ENCODE results near the gene MRS2.
"Not testable (repeated sequence)": the region's sequence is repeated elsewhere in the genome, so short reads cannot be mapped to it uniquely, and the experiment has no call there.

MRS2 gene

GRCh38 chr6:24382220-24382540 lies 20.6 kb upstream of the MRS2 start:
- DNase-seq (ENCODE audit: low read depth): no peak
- TF ChIP-seq CTCF (conservative IDR thresholded peaks at IDR 0.05; ENCODE audit: low read depth, low read length): no peak
- no peak overlapping the region for H3K4me3 ChIP-seq (ENCODE audit: low read depth, low read length)

- not testable (repeated sequence) for H3K4me3 ChIP-seq (ENCODE audit: low read depth, low read length)
Observed at GRCh38 chr6:24382891-24383494, 19.7 kb upstream of the MRS2 start.

GRCh38 chr6:24384369-24385130 lies 18.2 kb upstream of the MRS2 start:
- DNase-seq (ENCODE audit: low read depth); H3K4me3 ChIP-seq (ENCODE audit: low read depth, low read length): not testable (repeated sequence)

More at GRCh38 chr6:24382891-24383494, 19.7 kb upstream of the MRS2 start:
- DNase-seq (ENCODE audit: low read depth): not testable (repeated sequence)

GRCh38 chr6:24385536-24386269 lies 17.0 kb upstream of the MRS2 start:
- H3K4me3 ChIP-seq (ENCODE audit: low read depth, low read length): no peak overlapping the region
- no peak for DNase-seq (ENCODE audit: low read depth)
- TF ChIP-seq CTCF (conservative IDR thresholded peaks at IDR 0.05; ENCODE audit: low read depth, low read length): no peak

GRCh38 chr6:24387818-24388217 lies 14.9 kb upstream of the MRS2 start:
- TF ChIP-seq CTCF (conservative IDR thresholded peaks at IDR 0.05; ENCODE audit: low read depth, low read length): no peak

GRCh38 chr6:24391208-24391607 lies 11.5 kb upstream of the MRS2 start:
- TF ChIP-seq CTCF (conservative IDR thresholded peaks at IDR 0.05; ENCODE audit: low read depth, low read length): no peak
- no peak overlapping the region for H3K4me3 ChIP-seq (ENCODE audit: low read depth, low read length)
- no peak for DNase-seq (ENCODE audit: low read depth)

More at GRCh38 chr6:24387818-24388217, 14.9 kb upstream of the MRS2 start:
- H3K4me3 ChIP-seq (ENCODE audit: low read depth, low read length): no peak overlapping the region
- DNase-seq (ENCODE audit: low read depth): no peak

GRCh38 chr6:24391756-24392405 lies 10.9 kb upstream of the MRS2 start:
- H3K4me3 ChIP-seq (ENCODE audit: low read depth, low read length): no peak overlapping the region
- DNase-seq (ENCODE audit: low read depth): no peak

More at GRCh38 chr6:24391756-24392405, 10.9 kb upstream of the MRS2 start:
- TF ChIP-seq CTCF (conservative IDR thresholded peaks at IDR 0.05; ENCODE audit: low read depth, low read length): no peak
